HG03135 (cell line): ENCODE measurements around the gene CGNL1.

Experiments used
- ATAC-seq: cut with Tn5 transposase; IDR thresholded peaks from one replicate; pipeline ENCODE4 v1.9.1; 2021; ENCODE audit warnings: mild to moderate bottlenecking, moderate library complexity; ENCODE audit not compliant: unreplicated experiment

Gene CGNL1

DNA sequence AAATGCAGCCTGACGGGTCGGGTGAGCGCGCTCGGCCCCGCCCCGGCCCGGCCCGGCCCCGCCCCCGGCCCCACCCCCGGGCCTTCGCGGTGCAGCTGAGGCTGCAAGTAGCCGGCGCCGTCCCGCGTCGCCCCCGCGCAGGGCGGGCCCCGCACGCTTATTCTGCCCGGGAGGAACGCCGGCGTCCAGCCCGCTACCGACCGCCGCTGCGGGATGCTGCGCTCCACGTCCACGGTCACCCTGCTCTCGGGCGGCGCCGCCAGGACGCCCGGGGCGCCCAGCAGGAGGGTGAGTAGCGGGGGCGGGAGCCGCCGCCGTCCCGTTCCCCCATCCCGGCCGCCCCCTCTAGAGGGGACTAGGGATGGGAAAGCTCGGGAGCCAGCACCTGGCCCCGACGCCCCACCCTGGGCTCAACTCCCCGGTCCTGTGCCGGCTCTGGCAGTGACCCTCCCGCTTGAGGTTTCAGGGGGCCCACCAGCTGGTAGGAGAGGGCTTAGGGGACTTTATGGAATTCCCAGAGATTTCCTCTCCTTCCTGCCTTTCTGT is 215.6 kb downstream of the CGNL1 start, which contains the start of gene MYZAP:
Gene MYZAP (plus strand): TSS at position 83 of the 546 bp plus-strand sequence. CDS start 131 bp downstream, at position 214.
- no peak for ATAC-seq

DNA sequence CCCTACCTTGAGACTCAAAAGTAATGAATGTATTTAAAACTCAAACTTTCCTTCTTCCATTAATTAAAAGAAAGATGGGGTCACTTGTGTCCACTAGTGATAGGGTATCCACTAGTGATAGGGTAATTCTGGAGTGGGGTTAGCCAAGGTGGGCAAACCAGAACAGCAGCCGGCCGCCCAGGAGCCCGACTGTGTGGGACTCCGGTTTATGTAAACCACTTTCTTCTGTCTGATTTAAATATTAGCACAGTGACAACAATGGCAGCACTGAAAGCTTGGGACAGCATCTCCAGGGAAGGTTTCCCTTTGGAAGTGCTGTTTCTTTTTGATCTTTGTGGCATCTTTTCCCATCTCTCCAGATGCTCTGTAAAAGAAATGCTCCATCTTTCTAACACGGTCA is 216.1 kb downstream of the CGNL1 start:
- ATAC-seq: no peak

- no peak for ATAC-seq
Observed at GRCh38 chr15:57592836-57593420, 216.6 kb downstream of the CGNL1 start.

DNA sequence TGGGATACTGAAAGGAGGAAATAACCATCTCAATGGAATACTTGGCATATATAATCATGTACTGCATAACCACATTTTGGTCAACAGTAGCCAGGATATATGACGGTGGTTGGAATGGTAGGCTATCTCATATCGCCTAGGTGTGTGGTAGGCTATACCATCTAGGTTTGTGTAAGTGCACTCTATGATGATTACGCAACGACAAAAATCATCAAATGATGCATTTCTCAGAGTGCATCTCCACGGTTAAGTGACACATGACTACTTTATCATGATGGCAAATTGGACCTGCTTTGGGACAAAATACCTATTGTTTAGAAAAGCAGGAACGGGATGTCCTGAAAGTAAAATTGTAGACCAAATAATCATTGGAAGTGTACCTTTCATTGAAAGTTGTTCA is 218.2 kb downstream of the CGNL1 start:
- no peak for ATAC-seq

DNA sequence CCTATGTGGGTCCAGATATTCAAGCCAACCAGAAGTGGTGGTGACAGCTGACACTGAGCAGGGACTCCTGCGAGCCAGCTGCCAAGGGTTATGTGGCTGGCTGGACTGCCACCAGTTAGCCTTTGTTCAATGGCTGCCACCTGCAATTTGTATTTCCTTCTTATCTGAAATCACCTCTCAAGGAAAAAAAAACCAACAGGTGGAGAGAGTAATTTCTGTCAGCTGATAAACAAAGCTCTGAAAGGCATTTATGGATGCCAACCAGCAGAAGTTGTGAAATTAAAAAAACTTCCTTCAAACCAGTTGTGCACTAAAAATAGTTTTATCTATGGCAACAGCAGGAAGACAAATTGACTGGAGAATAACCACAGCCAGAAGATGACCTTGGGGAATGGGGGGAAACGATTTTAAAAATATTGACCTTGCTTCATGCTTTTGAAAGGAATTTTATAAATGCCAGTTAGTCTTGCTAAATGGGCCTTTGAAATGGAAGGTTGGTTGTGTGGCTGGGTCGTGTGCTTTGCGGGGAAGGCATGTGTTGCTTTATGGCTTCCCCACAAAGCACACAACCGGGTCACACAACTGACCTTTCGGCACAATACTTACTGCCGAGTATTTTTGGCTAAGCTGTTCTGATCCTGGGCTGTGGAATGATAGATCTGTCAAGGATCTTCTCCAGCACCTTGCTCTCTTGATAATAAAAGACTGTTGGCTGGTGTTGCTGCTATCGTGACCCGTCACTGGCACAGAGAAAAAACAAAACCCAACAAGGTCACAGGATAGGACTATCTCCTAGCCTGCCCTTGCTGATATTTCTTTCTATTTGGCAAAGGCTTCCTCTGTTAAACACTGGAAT is 218.9 kb downstream of the CGNL1 start:
- no peak for ATAC-seq

GRCh38 chr15:57596301-57596855 is 220.1 kb downstream of the CGNL1 start:
- ATAC-seq: no peak

DNA sequence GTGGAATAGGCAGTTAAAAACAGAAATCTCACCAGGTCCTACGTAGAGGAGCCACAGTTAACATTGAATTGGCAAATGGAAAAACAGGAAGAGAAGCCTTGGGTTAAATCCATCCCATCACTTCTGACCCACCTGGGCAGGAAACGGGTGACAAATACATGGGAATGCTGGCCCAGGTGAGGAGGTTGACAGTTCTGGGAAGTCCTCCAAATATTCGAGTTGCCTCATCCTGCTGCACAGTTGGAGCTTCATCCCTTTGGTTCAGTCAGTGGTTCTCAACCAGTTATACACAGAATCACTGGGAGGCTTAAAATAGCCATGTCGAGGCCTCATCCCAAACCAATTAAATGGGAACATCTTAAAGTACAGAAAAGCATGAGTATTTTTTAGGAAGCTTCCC is 220.7 kb downstream of the CGNL1 start:
- no peak for ATAC-seq

DNA sequence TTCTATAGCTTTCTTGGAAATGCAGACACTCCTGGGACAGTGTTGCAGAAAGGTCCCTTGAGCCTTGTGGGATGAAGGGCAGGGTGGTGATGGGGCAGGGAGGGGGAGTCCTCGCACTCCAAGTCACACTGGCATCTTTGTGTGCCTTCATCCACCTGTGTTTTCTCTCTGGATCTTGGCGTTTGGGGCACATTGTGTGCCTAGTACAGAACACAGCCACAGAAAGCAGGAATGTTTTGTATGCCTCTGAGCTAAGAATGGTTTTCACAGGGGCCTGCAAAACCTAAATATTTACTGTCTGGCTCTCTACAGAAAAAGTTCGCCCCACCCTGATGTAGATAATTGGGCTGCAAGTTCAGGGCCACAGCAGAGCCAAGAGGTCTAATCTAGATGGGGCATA is 221.1 kb downstream of the CGNL1 start:
- no peak for ATAC-seq

GRCh38 chr15:57598346-57598745 is 222.0 kb downstream of the CGNL1 start:
- no peak for ATAC-seq

DNA sequence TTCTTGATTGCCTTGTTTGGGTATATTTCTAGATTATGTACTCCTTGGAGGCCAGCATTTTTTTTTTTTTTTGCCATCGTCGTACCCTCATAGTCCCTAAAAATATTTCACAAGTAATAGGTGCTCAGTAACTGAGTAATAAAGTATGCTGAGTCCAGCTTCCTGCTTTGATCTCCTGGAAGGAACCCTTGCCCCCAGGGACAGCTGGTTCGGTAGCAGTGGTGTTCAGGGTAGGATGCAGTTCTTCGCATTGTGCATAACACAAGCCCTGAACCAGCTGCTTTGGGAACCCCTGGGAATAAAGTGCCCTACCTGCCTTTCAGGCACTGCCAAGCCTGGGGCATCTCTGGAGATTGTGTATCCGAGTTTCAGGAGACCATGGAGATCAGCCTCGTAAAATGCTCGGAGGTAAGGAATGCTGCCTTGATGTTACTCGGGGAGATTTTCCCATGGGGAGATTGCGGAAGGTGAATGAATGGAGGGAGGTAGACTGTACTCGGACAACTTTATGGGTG is 223.0 kb downstream of the CGNL1 start:
- ATAC-seq: no peak

GRCh38 chr15:57600197-57600596 is 223.9 kb downstream of the CGNL1 start:
- no peak for ATAC-seq
